K562 (cell line): ENCODE results near the gene ELP1. TPM values are rescaled to one million over a fixed set of nuclear protein-coding genes. Genes with fewer than 3 reads are reported as not detected.

Source experiments
- JUN ChIP-seq, 2 experiments: sonication (generic) in 1 of 2; formaldehyde crosslinking in 1 of 2; IDR thresholded peaks; 2 replicates each; pipeline versions ENCODE4 v1.6.1 to v1.8.0; 2012 to 2022; ENCODE audit warnings: borderline replicate concordance in 2 of 2, mild to moderate bottlenecking in 2 of 2, improper control_type of control experiment in 1 of 2, low read depth in 1 of 2, low read length in 1 of 2, missing genetic modification reagents in 1 of 2
- MEF2D ChIP-seq: conservative IDR thresholded peaks from 2 replicates; pipeline ENCODE4 v1.6.1; 2016; ENCODE audit warnings: low read depth, missing genetic modification characterization, missing compliant biosample characterization
- REST ChIP-seq, 2 experiments: fragments of 450-650 bp; formaldehyde crosslinking in 1 of 2; IDR thresholded peaks; 2 replicates each; pipeline versions ENCODE4 v1.4.0 to v1.6.1; 2014 to 2020; ENCODE audit warnings: mild to moderate bottlenecking in 2 of 2, borderline replicate concordance in 1 of 2, low read depth in 1 of 2
- SFPQ ChIP-seq: fragments of 200-400 bp; formaldehyde crosslinking; IDR thresholded peaks from 2 replicates; pipeline ENCODE4 v1.6.1; 2017; ENCODE audit warnings: mild to moderate bottlenecking, low read depth, low read length, moderate library complexity
- SMARCB1 ChIP-seq: IDR thresholded peaks from 2 replicates; pipeline ENCODE4 v1.6.1; 2011; ENCODE audit warnings: improper control_type of control experiment, low read depth; ENCODE audit not compliant: insufficient read length
- XRCC5 ChIP-seq: fragments of 200-400 bp; formaldehyde crosslinking; IDR thresholded peaks from 2 replicates; pipeline ENCODE4 v1.6.1; 2017; ENCODE audit warnings: low read depth, mild to moderate bottlenecking, low read length
- ZBTB26 ChIP-seq: fragments of 450-650 bp; formaldehyde crosslinking; IDR thresholded peaks from 2 replicates; pipeline ENCODE4 v1.4.0; 2022; ENCODE audit warnings: missing genetic modification characterization
- ZBTB8A ChIP-seq: fragments of 450-650 bp; IDR thresholded peaks from 2 replicates; pipeline ENCODE4 v1.6.1; 2018; ENCODE audit warnings: mild to moderate bottlenecking, moderate library complexity; ENCODE audit not compliant: partially characterized antibody
- polyA plus RNA-seq, 8 experiments: library from polyadenylated mRNA; depleted of rRNA in 4 of 8; stranded (reverse) in 5 of 8; unstranded in 3 of 8; fragments of >200 nt; fragmentation: Nextera tagmentation in 2 of 8; fragmentation: Illumina TruSeq in 1 of 8; extraction: Ambion mirVana in 2 of 8; extraction: Trizol in 1 of 8; gene quantifications; 2 replicates each; pipeline versions ENCODE4 v1.2.1 to v1.2.3, GENCODE V29; 2011 to 2014; ENCODE audit warnings: inconsistent platforms in 1 of 8, missing spikeins in 1 of 8
- total RNA-seq, 7 experiments: library from RNA; depleted of rRNA in 6 of 7; stranded (reverse); fragments of >200 nt in 6 of 7; fragmentation: Illumina TruSeq in 2 of 7; extraction: Trizol in 2 of 7; gene quantifications; 2 replicates each; pipeline versions ENCODE4 v1.2.1 to v1.2.3, GENCODE V29; 2011 to 2021; ENCODE audit warnings: low replicate concordance in 1 of 7
- TF ChIP-seq, protein P1 (sequence below), 2 experiments: IDR thresholded peaks; 2 replicates each; pipeline ENCODE4 v1.6.1; 2011; ENCODE audit warnings: borderline replicate concordance in 1 of 2, control low read depth in 1 of 2, low read depth in 1 of 2, low read length in 1 of 2, mild to moderate bottlenecking in 1 of 2, mixed read lengths in 1 of 2, moderate library complexity in 1 of 2; ENCODE audit not compliant: insufficient read depth in 1 of 2, insufficient read length in 1 of 2, poor library complexity in 1 of 2, severe bottlenecking in 1 of 2; ENCODE audit errors: extremely low read depth in 1 of 2

ELP1 gene
- total and polyA plus RNA-seq, 9 of the 15 experiments (the other 6 are each of a cell fraction or from before 2014, with no cell fraction given), result 17.0 to 48.6 (median 39.7) TPM

GRCh38 chr9:108933718-108934322 lies at the start of gene ELP1 (continued):
- TF ChIP-seq REST (IDR thresholded peaks at IDR 0.05; ENCODE audit: borderline replicate concordance) (no peak; the same call in 1 of the 2 replicates), REST (CRISPR knock-in tag; IDR thresholded peaks at IDR 0.05; ENCODE audit: low read depth) (peak; percentile 50; the same call in 1 of the 2 replicates), XRCC5 (peak; percentile 94; the same call in 1 of the 2 replicates), SFPQ (no peak), ZBTB26 (CRISPR knock-in tag) (0 out of 2 replicates have a peak, but pooled peaks have one; percentile 4), SMARCB1 (no peak), MEF2D (tag) (0 out of 2 replicates have a peak, but pooled peaks have one; percentile 19), ZBTB8A (no peak), JUN (IDR thresholded peaks at IDR 0.05; ENCODE audit: borderline replicate concordance, low read depth, low read length) (peak; percentile 75), JUN (CRISPR knock-in tag; IDR thresholded peaks at IDR 0.05; ENCODE audit: borderline replicate concordance) (0 out of 2 replicates have a peak, but pooled peaks have one; percentile 56)
- TF ChIP-seq, protein P1, sequence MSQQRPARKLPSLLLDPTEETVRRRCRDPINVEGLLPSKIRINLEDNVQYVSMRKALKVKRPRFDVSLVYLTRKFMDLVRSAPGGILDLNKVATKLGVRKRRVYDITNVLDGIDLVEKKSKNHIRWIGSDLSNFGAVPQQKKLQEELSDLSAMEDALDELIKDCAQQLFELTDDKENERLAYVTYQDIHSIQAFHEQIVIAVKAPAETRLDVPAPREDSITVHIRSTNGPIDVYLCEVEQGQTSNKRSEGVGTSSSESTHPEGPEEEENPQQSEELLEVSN (IDR thresholded peaks at IDR 0.05; ENCODE audit: borderline replicate concordance in 1 of 2, extremely low read depth in 1 of 2, insufficient read depth in 1 of 2, insufficient read length in 1 of 2, low read depth in 1 of 2, low read length in 1 of 2, poor library complexity in 1 of 2, severe bottlenecking in 1 of 2), result peak; percentile 80 to 92
